Nephron progenitor cell (in vitro differentiated cells): ENCODE measurements around the gene SPACA5B.
"Not testable (repeated sequence)": the region's sequence is repeated elsewhere in the genome, so short reads cannot be mapped to it uniquely, and the experiment has no call there.

Source experiments
- DNase-seq: peaks from one replicate; pipeline ENCODE4 v3.0.0; 2021
- H3K27ac Mint-ChIP-seq: 2 replicates; pipeline ENCODE4 v1.8.0; 2021; ENCODE audit warnings: mild to moderate bottlenecking, moderate library complexity, mixed read lengths
- H3K27me3 Mint-ChIP-seq: 2 replicates; pipeline ENCODE4 v1.8.0; 2021; ENCODE audit warnings: mild to moderate bottlenecking, low read depth, mixed read lengths; ENCODE audit not compliant: poor library complexity
- H3K36me3 Mint-ChIP-seq: 2 replicates; pipeline ENCODE4 v1.8.0; 2021; ENCODE audit warnings: low read depth, mixed read lengths
- H3K4me1 Mint-ChIP-seq: 2 replicates; pipeline ENCODE4 v1.8.0; 2021; ENCODE audit warnings: mixed read lengths
- H3K4me3 Mint-ChIP-seq: 2 replicates; pipeline ENCODE4 v1.8.0; 2021; ENCODE audit warnings: mild to moderate bottlenecking, moderate library complexity, mixed read lengths
- H3K9me3 Mint-ChIP-seq: 2 replicates; pipeline ENCODE4 v1.8.0; 2021; ENCODE audit warnings: mild to moderate bottlenecking, moderate library complexity, mixed read lengths
- TF ChIP-seq, protein P1 (sequence below): fragments of 200-600 bp; sonication (generic); IDR thresholded peaks from 2 replicates; pipeline ENCODE4 v1.5.0; 2021; ENCODE audit warnings: antibody characterized with exemption

The SPACA5B gene

DNA sequence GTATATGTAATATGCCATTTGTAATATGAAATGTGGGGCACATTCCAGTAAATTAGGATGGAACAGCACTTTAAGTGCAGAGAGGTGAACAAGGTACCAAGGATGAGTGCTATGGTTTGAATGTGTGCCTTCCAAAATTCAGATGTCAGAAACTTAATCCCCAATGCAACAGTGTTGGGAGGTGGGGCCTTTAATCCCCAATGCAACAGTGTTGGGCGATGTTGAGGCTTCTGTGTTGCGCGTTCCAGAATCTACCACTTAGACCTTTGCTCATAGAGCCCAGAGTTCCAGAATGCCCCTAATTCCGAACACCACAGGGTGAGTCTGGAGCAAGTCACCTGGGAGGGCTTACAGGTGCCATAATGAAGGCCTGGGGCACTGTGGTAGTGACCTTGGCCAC lies at the start of gene SPACA5B:
SPACA5B (plus strand) TSS at position 301 of the 400 bp plus-strand sequence; CDS start at position 363, 62 bp downstream.
- H3K4me1 Mint-ChIP-seq, H3K27me3 Mint-ChIP-seq, H3K4me3 Mint-ChIP-seq, H3K36me3 Mint-ChIP-seq, H3K27ac Mint-ChIP-seq, DNase-seq: not testable (repeated sequence)
- H3K9me3 Mint-ChIP-seq = peaks cover 12% of the 10 kb centered on the region

DNA sequence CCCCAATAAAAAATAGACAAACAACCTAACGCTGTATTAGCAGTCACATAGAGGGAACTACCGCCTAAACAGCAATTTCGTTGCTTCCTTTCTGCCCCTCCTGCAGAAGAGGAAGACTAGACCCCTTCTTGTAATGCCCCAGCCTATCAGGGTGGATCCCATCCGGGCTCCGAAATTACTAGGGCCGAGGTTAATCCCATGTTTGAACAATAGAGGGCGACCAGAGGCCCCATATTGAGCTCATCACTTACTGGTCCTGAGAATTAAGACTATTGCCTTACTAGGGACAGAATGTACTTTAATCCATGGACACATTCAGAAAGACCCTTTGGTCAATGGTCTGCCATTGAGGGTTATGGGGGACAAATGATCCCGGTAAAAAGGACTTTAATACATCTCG lies 47.2 kb upstream of the SPACA5B start:
- H3K27ac Mint-ChIP-seq = no peak overlapping the region
- H3K4me1 Mint-ChIP-seq = no peaks in the 10 kb centered on the region
- DNase-seq = peak; percentile 42
- TF ChIP-seq, protein P1, sequence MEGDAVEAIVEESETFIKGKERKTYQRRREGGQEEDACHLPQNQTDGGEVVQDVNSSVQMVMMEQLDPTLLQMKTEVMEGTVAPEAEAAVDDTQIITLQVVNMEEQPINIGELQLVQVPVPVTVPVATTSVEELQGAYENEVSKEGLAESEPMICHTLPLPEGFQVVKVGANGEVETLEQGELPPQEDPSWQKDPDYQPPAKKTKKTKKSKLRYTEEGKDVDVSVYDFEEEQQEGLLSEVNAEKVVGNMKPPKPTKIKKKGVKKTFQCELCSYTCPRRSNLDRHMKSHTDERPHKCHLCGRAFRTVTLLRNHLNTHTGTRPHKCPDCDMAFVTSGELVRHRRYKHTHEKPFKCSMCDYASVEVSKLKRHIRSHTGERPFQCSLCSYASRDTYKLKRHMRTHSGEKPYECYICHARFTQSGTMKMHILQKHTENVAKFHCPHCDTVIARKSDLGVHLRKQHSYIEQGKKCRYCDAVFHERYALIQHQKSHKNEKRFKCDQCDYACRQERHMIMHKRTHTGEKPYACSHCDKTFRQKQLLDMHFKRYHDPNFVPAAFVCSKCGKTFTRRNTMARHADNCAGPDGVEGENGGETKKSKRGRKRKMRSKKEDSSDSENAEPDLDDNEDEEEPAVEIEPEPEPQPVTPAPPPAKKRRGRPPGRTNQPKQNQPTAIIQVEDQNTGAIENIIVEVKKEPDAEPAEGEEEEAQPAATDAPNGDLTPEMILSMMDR = peak; percentile 60
- H3K27me3 Mint-ChIP-seq = peaks cover 5% of the 10 kb centered on the region
- peaks cover 26% of the 10 kb centered on the region for H3K9me3 Mint-ChIP-seq
- no peaks in the 10 kb centered on the region for H3K36me3 Mint-ChIP-seq
- H3K4me3 Mint-ChIP-seq = no peak overlapping the region

DNA sequence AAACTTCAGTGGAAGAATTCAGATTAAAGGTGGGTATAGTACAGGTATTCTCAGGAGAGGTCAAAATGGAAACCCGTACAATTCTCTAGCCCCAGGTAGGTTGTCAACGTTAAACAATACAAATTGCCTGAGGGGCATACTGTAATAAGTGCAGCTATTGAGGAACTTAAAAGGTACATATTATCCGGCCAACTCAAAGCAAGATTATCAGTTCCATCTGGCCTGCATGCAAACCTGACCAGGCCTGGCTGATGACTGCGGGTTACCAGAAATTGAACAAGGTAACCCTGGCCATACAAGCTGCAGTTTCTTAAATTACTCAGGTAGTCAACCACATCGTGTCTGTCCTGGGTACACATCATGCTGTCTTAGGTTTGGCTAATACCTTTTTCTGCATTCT lies 46.7 kb upstream of the SPACA5B start:
- Mint-ChIP-seq H3K4me3 (no peak overlapping the region), H3K9me3 (peaks cover 27% of the 10 kb centered on the region), H3K27me3 (peaks cover 5% of the 10 kb centered on the region), H3K4me1 (no peaks in the 10 kb centered on the region), H3K27ac (no peak overlapping the region), H3K36me3 (no peaks in the 10 kb centered on the region)
- TF ChIP-seq, protein P1 = no peak
- DNase-seq = no peak

DNA sequence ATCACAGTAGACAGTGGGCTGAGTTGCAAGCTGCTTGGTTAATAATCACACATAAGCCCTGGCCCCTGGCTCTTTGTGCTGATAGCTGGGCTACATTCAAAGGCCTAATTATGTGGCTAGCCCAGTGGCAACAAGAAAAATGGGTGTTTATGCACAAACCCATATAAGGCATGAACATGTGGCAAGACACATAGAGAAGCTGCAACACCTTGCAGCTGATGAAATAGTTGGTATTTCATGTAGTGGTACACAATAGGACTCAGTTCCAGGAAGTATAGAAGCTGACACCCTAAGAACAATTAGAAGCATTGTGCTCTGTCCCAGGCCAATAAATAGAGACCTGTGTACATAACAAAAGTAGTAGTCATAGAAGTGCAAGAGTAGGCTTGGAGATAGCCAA lies 44.3 kb upstream of the SPACA5B start:
- no peak overlapping the region for H3K4me3 Mint-ChIP-seq
- H3K4me1 Mint-ChIP-seq = no peaks in the 10 kb centered on the region
- H3K9me3 Mint-ChIP-seq = peaks cover 28% of the 10 kb centered on the region
- H3K36me3 Mint-ChIP-seq = no peaks in the 10 kb centered on the region
- no peak for DNase-seq
- H3K27ac Mint-ChIP-seq = no peak overlapping the region
- H3K27me3 Mint-ChIP-seq = peaks cover 8% of the 10 kb centered on the region
- TF ChIP-seq, protein P1 = no peak

DNA sequence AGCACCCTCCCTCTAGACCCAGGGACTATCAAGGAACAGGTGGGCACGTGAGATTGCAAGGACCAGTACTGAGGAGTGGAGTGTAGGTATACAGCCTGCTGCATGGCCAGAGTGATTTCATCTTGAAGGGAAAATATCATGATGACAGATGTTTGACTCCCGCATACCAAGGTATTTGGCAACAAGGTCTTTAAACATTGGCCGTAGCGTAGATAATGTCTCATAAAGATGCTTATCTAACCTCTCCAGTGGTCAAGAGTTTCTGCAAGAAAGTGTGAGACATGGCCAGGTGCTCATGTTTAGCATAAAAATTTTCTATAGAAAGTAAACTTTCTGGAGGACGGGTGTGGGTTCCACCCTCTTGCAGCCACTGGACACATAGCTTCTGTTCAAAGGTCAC lies 40.3 kb upstream of the SPACA5B start:
- Mint-ChIP-seq H3K27me3 (peaks cover 7% of the 10 kb centered on the region), H3K27ac (no peak overlapping the region), H3K4me3 (no peak overlapping the region), H3K9me3 (peaks cover 39% of the 10 kb centered on the region), H3K36me3 (no peaks in the 10 kb centered on the region), H3K4me1 (no peaks in the 10 kb centered on the region)
- TF ChIP-seq, protein P1 = no peak
- no peak for DNase-seq

DNA sequence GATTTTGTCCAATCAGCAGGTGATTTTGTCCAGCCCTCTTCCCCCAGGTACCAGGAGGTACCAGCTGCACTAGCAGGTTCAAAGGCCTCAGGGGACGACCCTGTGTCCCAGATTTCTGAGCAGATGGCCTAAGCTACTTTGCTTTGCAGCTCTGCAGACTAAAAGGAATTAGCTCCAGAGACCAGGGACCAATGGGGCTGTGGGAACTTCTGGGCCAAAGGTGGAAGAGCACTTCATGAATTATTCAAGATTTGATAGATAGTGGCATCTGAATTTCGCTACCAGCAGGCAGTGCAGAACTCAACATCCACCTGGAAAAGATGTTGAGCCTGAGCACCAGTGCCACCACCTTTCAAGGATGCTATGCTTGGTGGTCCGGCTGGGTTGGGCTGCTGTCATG lies 37.9 kb upstream of the SPACA5B start:
- peaks cover 39% of the 10 kb centered on the region for H3K9me3 Mint-ChIP-seq
- not testable (repeated sequence) for H3K36me3 Mint-ChIP-seq, H3K4me3 Mint-ChIP-seq, H3K4me1 Mint-ChIP-seq, DNase-seq, H3K27me3 Mint-ChIP-seq, H3K27ac Mint-ChIP-seq

DNA sequence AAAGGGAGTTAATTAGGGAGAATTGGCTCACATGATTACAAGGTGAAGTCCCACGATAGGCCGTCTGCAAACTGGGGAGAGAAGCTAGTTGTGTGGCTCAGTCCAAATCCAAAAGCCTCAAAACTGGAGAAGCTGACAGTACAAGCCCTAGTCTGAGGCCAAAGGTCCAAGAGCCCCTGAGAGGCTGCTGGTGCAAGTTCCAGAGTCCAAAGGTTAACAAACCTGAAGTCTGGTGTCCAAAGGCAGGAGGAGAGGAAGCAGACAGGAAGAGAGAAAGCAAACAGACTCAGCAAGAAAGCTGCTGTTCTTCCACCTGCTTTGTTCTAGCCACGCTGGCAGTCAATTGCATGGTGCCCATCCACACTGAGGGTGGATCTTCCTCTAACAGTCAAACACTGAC lies 29.0 kb upstream of the SPACA5B start:
- Mint-ChIP-seq H3K36me3 (no peaks in the 10 kb centered on the region), H3K27ac (no peak overlapping the region), H3K4me3 (no peak overlapping the region), H3K4me1 (peaks cover 4% of the 10 kb centered on the region), H3K9me3 (peaks cover 54% of the 10 kb centered on the region), H3K27me3 (peaks cover 4% of the 10 kb centered on the region)
- no peak for DNase-seq
- TF ChIP-seq, protein P1 = no peak
